BE2C (cell line): ENCODE data around the gene SKIC3.
A peak's percentile ranks its signal among the peaks of the same experiment; 100 is the strongest.

Experiments
- DNase-seq: peaks from one replicate; pipeline ENCODE4 v3.0.0-alpha.2; 2020
- H3K27me3 ChIP-seq: fragments of 250-450 bp; sonication (Bioruptor Pico); 2 replicates; pipeline ENCODE4 v1.5.1; 2020; ENCODE audit warnings: mild to moderate bottlenecking
- H3K36me3 ChIP-seq: fragments of 250-450 bp; sonication (Bioruptor Pico); 2 replicates; pipeline ENCODE4 v1.5.1; 2020; ENCODE audit warnings: mild to moderate bottlenecking
- H3K4me1 ChIP-seq: fragments of 250-450 bp; sonication (Bioruptor Pico); 2 replicates; pipeline ENCODE4 v1.5.1; 2020
- H3K4me3 ChIP-seq: 2 replicates; pipeline ENCODE4 v1.5.1; 2011; ENCODE audit warnings: low read depth, low read length
- H3K9me3 ChIP-seq: fragments of 250-450 bp; sonication (Bioruptor Pico); 2 replicates; pipeline ENCODE4 v1.5.1; 2020
- TF ChIP-seq, protein P1 (sequence below): IDR thresholded peaks from 2 replicates; pipeline ENCODE4 v1.5.1; 2012; ENCODE audit warnings: mild to moderate bottlenecking, low read depth, low read length

SKIC3 gene

GRCh38 chr5:95563367-95563766 is 8.6 kb upstream of the SKIC3 start:
- H3K27me3 ChIP-seq, result no peaks in the 10 kb centered on the region
- H3K9me3 ChIP-seq, result no peaks in the 10 kb centered on the region
- H3K4me3 ChIP-seq, result no peak overlapping the region
- H3K36me3 ChIP-seq, result no peaks in the 10 kb centered on the region
- TF ChIP-seq, protein P1, sequence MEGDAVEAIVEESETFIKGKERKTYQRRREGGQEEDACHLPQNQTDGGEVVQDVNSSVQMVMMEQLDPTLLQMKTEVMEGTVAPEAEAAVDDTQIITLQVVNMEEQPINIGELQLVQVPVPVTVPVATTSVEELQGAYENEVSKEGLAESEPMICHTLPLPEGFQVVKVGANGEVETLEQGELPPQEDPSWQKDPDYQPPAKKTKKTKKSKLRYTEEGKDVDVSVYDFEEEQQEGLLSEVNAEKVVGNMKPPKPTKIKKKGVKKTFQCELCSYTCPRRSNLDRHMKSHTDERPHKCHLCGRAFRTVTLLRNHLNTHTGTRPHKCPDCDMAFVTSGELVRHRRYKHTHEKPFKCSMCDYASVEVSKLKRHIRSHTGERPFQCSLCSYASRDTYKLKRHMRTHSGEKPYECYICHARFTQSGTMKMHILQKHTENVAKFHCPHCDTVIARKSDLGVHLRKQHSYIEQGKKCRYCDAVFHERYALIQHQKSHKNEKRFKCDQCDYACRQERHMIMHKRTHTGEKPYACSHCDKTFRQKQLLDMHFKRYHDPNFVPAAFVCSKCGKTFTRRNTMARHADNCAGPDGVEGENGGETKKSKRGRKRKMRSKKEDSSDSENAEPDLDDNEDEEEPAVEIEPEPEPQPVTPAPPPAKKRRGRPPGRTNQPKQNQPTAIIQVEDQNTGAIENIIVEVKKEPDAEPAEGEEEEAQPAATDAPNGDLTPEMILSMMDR, result no peak
- no peak for DNase-seq
- H3K4me1 ChIP-seq, result no peaks in the 10 kb centered on the region

GRCh38 chr5:95562282-95562681 is 7.5 kb upstream of the SKIC3 start:
- TF ChIP-seq, protein P1, result no peak
- H3K4me3 ChIP-seq, result no peak overlapping the region
- no peaks in the 10 kb centered on the region for H3K27me3 ChIP-seq
- no peaks in the 10 kb centered on the region for H3K9me3 ChIP-seq
- DNase-seq, result no peak
- H3K36me3 ChIP-seq, result no peaks in the 10 kb centered on the region
- no peaks in the 10 kb centered on the region for H3K4me1 ChIP-seq

DNA sequence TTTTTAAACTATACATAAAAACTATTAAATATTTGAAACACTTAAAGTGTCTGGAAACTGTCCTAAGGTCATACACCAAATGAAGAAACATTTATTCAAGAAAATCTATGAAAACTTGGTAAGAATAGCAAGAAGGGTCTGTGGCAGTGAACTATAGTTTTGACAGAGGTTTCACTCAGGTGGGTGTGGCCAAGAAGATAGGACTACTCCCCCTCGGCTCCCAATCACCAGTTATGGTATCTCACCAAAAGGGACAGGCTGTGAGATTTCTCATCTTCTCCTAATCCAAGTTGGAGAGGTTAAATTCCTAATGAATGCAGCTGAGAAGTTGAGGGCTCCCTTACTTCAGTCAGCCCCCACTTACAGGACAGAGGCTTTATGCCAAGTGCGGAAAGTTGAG is 3.1 kb upstream of the SKIC3 start:
- no peak for DNase-seq
- Histone ChIP-seq H3K4me3 (no peak overlapping the region), H3K9me3 (no peaks in the 10 kb centered on the region), H3K36me3 (peaks cover 2% of the 10 kb centered on the region; the same call in 1 of the 2 replicates), H3K27me3 (no peaks in the 10 kb centered on the region), H3K4me1 (no peaks in the 10 kb centered on the region)
- TF ChIP-seq, protein P1, result no peak

GRCh38 chr5:95555553-95555952 is 776 bp upstream of the SKIC3 start:
- DNase-seq, result no peak

DNA sequence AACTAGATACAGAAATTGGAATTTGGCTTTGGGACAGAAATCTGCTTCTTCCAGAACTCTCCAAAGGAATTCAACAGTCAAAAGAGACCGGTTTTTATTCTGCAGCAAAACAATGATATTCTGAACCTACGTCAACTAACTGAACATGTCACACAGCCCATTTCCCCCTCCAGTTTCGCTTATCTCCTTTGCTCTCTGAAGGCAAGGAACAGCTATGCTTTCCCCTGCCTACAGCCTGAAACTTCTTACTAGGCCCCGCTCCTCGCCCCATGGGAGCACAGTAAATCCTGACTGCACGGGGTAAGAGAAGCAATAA is 488 bp downstream of the SKIC3 start:
- no peaks in the 10 kb centered on the region for H3K9me3 ChIP-seq
- no peaks in the 10 kb centered on the region for H3K4me1 ChIP-seq
- DNase-seq, result no peak
- TF ChIP-seq, protein P1, result no peak
- H3K36me3 ChIP-seq, result peaks cover 11% of the 10 kb centered on the region
- no peaks in the 10 kb centered on the region for H3K27me3 ChIP-seq
- H3K4me3 ChIP-seq, result peak overlapping the region; percentile 75

More at GRCh38 chr5:95555553-95555952, 776 bp upstream of the SKIC3 start:
- no peaks in the 10 kb centered on the region for H3K9me3 ChIP-seq
- peak overlapping the region; percentile 75 for H3K4me3 ChIP-seq
- TF ChIP-seq, protein P1, result no peak
- H3K27me3 ChIP-seq, result no peaks in the 10 kb centered on the region
- H3K4me1 ChIP-seq, result no peaks in the 10 kb centered on the region
- peaks cover 4% of the 10 kb centered on the region; the same call in 1 of the 2 replicates for H3K36me3 ChIP-seq

DNA sequence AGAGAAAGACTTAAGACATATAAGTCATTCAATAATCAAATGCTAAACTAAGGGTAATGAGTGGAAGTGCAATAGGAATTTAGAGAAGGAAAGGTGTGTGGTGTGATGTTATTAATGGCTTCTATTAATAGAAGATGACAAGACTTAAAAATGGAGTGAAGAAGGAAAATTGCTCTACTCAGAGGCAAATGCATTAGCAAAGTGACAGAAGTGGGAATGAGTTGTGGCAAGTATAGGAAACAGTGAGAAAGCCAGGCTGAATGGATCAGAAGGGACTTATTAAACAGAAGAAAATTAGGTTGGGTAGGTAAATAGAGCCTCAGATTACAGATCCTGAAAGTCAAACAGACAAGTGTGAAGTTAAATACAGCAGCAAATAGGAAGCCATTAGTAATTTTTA is 5.7 kb downstream of the SKIC3 start:
- TF ChIP-seq, protein P1, result no peak
- DNase-seq, result no peak
- Histone ChIP-seq H3K27me3 (no peaks in the 10 kb centered on the region), H3K4me3 (no peak overlapping the region), H3K4me1 (no peaks in the 10 kb centered on the region), H3K36me3 (peaks cover 41% of the 10 kb centered on the region), H3K9me3 (no peaks in the 10 kb centered on the region)
